Gastrocnemius medialis (tissue), 4 donors: ENCODE data around the gene TEX14. TPM values are rescaled to one million over a fixed set of nuclear protein-coding genes. Genes with fewer than 3 reads are reported as not detected.

Experiments used
- ATAC-seq, 2 donors: fragments of 150-250 bp; one replicate each; pipeline ENCODE4 v1.9.1; 2016
- DNase-seq, 2 donors: peaks; one replicate each; pipeline ENCODE4 v3.0.0-alpha.2; 2019
- H3K27ac ChIP-seq, 4 donors: fragments of 200-600 bp; sonication (generic); 1 replicate in 1 of 4; 2 replicates in 3 of 4; pipeline ENCODE4 v1.5.1; 2016 to 2018; ENCODE audit warnings: mild to moderate bottlenecking in 2 of 4, moderate library complexity in 1 of 4
- H3K27me3 ChIP-seq, 3 donors: fragments of 200-600 bp; sonication (generic) in 2 of 3; 1 replicate in 1 of 3; 2 replicates in 2 of 3; pipeline versions ENCODE4 v1.5.1 to v1.6.0; 2016 to 2019; ENCODE audit warnings: mild to moderate bottlenecking in 1 of 3, moderate library complexity in 1 of 3
- H3K36me3 ChIP-seq, 2 donors: fragments of 200-600 bp; sonication (generic) in 1 of 2; one replicate each; pipeline ENCODE4 v1.5.1; 2017 to 2018
- H3K4me1 ChIP-seq, 2 donors: fragments of 200-600 bp; sonication (generic) in 1 of 2; one replicate each; pipeline ENCODE4 v1.5.1; 2016 to 2017; ENCODE audit warnings: mild to moderate bottlenecking in 2 of 2
- H3K4me3 ChIP-seq, 4 donors: fragments of 200-600 bp; sonication (generic) in 3 of 4; 1 replicate in 1 of 4; 2 replicates in 3 of 4; pipeline ENCODE4 v1.5.1; 2016 to 2019; ENCODE audit warnings: mild to moderate bottlenecking in 2 of 4
- H3K9me3 ChIP-seq, 3 donors: fragments of 200-600 bp; sonication (generic) in 2 of 3; 1 replicate in 1 of 3; 2 replicates in 2 of 3; pipeline ENCODE4 v1.5.1; 2016 to 2019
- POLR2A ChIP-seq, 2 donors: fragments of 450-650 bp; IDR thresholded peaks; one replicate each; pipeline ENCODE4 v1.6.1; 2017; ENCODE audit warnings: antibody characterized with exemption in 2 of 2, mild to moderate bottlenecking in 2 of 2, moderate library complexity in 2 of 2
- in situ Hi-C, 4 donors: fragments of 200-750 bp; cut with MboI; loops; one replicate each; pipeline versions ENCODE4 v1.15.0 to v1.8.0; 2017; ENCODE audit warnings: low sequenced_read_pairs in 4 of 4
- intact Hi-C: fragments of 100-400 bp; cut with DNase I; formaldehyde crosslinking; loops from one replicate; pipeline ENCODE4 v1.15.1; 2023; ENCODE audit warnings: low total_unique reads
- total RNA-seq, 4 donors: library from RNA; depleted of rRNA; stranded (reverse); fragments of >200 nt; gene quantifications; one replicate each; pipeline versions ENCODE4 v1.1.0 to v1.2.3, GENCODE V29; 2016
- TF ChIP-seq, protein P1 (sequence below), 5 experiments: fragments of 450-650 bp in 3 of 5; fragments of 200-600 bp in 2 of 5; sonication (generic) in 2 of 5; IDR thresholded peaks in 4 of 5; conservative IDR thresholded peaks in 1 of 5; 1 replicate in 4 of 5; 2 replicates in 1 of 5; pipeline ENCODE4 v1.5.1; 2016 to 2019; ENCODE audit warnings: antibody characterized with exemption in 5 of 5, mild to moderate bottlenecking in 3 of 5, moderate library complexity in 3 of 5

The TEX14 gene
- total RNA-seq, 4 donors from 2014 or later = not detected

DNA sequence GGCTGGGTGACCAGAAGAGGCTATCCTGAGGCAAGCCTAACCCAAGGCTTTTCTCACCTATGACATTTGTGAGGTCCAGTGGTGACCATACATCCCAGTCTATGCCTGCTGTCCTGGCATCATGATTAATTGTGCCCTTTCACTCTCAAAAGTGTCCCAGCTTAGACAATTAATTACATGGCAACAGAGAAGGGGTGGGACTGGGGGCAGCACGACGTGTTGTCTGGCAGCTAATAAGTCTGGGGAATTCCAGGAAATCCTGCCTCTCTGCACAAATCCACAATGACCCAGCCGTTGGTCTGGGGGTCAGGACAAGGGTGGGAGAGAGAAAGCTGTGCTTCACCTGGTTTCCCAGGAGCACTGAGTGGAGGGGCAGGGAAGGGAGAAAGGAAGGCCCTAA, 163.4 kb downstream of the TEX14 start:
- TF ChIP-seq, protein P1, sequence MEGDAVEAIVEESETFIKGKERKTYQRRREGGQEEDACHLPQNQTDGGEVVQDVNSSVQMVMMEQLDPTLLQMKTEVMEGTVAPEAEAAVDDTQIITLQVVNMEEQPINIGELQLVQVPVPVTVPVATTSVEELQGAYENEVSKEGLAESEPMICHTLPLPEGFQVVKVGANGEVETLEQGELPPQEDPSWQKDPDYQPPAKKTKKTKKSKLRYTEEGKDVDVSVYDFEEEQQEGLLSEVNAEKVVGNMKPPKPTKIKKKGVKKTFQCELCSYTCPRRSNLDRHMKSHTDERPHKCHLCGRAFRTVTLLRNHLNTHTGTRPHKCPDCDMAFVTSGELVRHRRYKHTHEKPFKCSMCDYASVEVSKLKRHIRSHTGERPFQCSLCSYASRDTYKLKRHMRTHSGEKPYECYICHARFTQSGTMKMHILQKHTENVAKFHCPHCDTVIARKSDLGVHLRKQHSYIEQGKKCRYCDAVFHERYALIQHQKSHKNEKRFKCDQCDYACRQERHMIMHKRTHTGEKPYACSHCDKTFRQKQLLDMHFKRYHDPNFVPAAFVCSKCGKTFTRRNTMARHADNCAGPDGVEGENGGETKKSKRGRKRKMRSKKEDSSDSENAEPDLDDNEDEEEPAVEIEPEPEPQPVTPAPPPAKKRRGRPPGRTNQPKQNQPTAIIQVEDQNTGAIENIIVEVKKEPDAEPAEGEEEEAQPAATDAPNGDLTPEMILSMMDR (IDR thresholded peaks at IDR 0.05 in 4 of 5, conservative IDR thresholded peaks at IDR 0.05 in 1 of 5) = no peak
- no peak for TF ChIP-seq POLR2A (IDR thresholded peaks at IDR 0.05)
- intact Hi-C loops (no loop called here), in situ Hi-C loops (loop anchor here in 2 of 4 donors (10.0 kb wide), 2 partner anchors 166 to 486 kb away; partner anchors contain the start of genes RAD51C (in 1 of the 2) and TEX14 (in 1 of the 2))
- Histone ChIP-seq H3K9me3 (no peaks in the 10 kb centered on the region), H3K36me3 (no peaks in the 10 kb centered on the region), H3K27ac (peak overlapping the region in 3 of 4 donors; percentile 20 to 38 (median 34)), H3K4me3 (no peak overlapping the region), H3K27me3 (no peaks in the 10 kb centered on the region), H3K4me1 (peaks cover 7 to 15% of the 10 kb centered on the region in 2 donors)
- no peak for DNase-seq
- no peak for ATAC-seq

DNA sequence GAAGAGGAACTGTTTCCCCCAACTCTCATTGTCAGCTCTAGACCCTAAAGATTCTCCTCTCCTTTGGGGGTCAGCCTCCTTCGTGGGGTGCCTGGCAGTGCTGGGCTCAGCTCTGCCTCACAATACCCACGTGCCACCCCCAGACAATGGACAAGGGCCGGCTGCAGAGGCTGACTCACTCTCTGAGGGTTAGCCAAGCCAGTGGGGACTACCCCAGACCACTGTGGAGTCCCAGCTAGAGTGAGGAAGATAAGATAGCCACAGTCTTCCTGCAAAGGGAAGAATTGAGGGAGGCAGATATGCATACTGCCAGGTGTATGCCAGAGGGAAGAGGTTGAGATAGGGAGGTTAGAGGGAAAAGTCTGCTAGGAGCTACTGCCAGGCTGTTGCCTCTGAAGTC, 163.9 kb downstream of the TEX14 start:
- Histone ChIP-seq H3K4me1 (peaks cover 7 to 15% of the 10 kb centered on the region in 2 donors), H3K9me3 (no peaks in the 10 kb centered on the region), H3K4me3 (no peak overlapping the region), H3K36me3 (no peaks in the 10 kb centered on the region), H3K27me3 (no peaks in the 10 kb centered on the region), H3K27ac (peak overlapping the region in 2 of 4 donors; percentile 38 to 46)
- TF ChIP-seq, protein P1 (IDR thresholded peaks at IDR 0.05 in 4 of 5, conservative IDR thresholded peaks at IDR 0.05 in 1 of 5) = no peak
- no peak for TF ChIP-seq POLR2A (IDR thresholded peaks at IDR 0.05)
- DNase-seq (no peak), ATAC-seq (no peak)
- intact Hi-C loops = no loop called here
- in situ Hi-C loops = loop anchor here in 2 of 4 donors (10.0 kb wide), 2 partner anchors 167 to 487 kb away; partner anchors contain the start of genes RAD51C (in 1 of the 2) and TEX14 (in 1 of the 2)

DNA sequence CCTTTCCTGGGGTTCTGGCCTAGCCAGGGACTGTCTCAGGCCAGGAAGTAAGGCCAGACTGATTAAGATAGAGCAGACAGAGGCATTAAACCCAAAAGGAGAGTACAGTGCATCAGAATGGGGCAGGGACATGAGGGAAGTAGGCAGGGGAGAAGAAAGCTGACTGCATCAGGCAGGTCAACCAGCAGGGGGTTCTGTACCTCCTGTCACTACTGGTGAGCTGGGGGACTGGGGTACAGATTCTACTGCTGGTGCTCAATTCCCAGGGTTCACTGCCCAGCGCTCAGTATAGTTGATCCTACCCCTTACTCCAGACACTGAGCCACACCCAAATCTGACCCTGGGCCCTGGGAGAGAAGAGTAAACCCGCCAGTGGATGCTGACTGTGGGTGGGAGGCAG, 164.5 kb downstream of the TEX14 start:
- H3K27ac ChIP-seq = peak overlapping the region in 2 of 4 donors; percentile 46 to 49
- H3K9me3 ChIP-seq = no peaks in the 10 kb centered on the region
- ATAC-seq (no peak), DNase-seq (no peak)
- H3K4me3 ChIP-seq = no peak overlapping the region
- in situ Hi-C loops = loop anchor here in 2 of 4 donors (10.0 kb wide), 2 partner anchors 167 to 487 kb away; partner anchors contain the start of genes RAD51C (in 1 of the 2) and TEX14 (in 1 of the 2)
- intact Hi-C loops = no loop called here
- no peak for TF ChIP-seq POLR2A (IDR thresholded peaks at IDR 0.05)
- TF ChIP-seq, protein P1 (IDR thresholded peaks at IDR 0.05 in 4 of 5, conservative IDR thresholded peaks at IDR 0.05 in 1 of 5) = no peak
- H3K4me1 ChIP-seq = peaks cover 3 to 12% of the 10 kb centered on the region in 2 donors
- H3K27me3 ChIP-seq = no peaks in the 10 kb centered on the region
- no peaks in the 10 kb centered on the region for H3K36me3 ChIP-seq

DNA sequence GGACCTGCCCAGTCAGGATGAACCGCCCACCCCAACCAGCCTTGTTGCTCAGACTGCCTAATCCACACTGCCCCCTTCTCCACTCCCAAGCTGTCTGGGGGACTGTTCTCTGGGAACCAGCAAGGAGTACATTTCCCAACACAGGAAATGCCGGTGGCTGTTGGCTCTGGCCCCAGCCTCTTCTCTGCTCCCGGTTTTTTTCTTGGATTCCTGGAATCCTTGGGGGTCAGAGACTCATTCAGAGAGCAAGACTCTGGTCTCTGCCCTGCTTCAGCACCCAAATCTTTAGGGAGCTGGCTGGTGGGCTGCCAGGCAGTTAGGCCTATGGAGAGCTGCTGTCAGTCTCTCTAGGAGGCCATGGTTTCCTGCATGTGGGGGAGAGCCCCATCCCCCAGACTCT, 166.6 kb downstream of the TEX14 start:
- H3K27me3 ChIP-seq = no peaks in the 10 kb centered on the region
- H3K27ac ChIP-seq = peak overlapping the region; percentile 27 to 65 (median 51)
- H3K4me3 ChIP-seq = no peak overlapping the region
- intact Hi-C loops (no loop called here), in situ Hi-C loops (loop anchor here in 2 of 4 donors (10.0 kb wide), 2 partner anchors 170 to 490 kb away; partner anchors contain the start of genes RAD51C (in 1 of the 2) and TEX14 (in 1 of the 2))
- no peak for TF ChIP-seq POLR2A (IDR thresholded peaks at IDR 0.05)
- TF ChIP-seq, protein P1 (IDR thresholded peaks at IDR 0.05 in 4 of 5, conservative IDR thresholded peaks at IDR 0.05 in 1 of 5) = no peak
- H3K9me3 ChIP-seq = no peaks in the 10 kb centered on the region
- DNase-seq = peak in 1 of 2 donors; percentile 33
- no peaks in the 10 kb centered on the region for H3K36me3 ChIP-seq
- peak in 1 of 2 donors; percentile 51 for ATAC-seq
- H3K4me1 ChIP-seq = peaks cover 0 to 13% of the 10 kb centered on the region in 2 donors
